NCI-H2196 (cell line): ENCODE measurements around the gene RNFT2.

Experiments
- DNase-seq: peaks from one replicate; lab custom pipeline; 2025; ENCODE audit not compliant: unreplicated experiment; lab: John Stamatoyannopoulos, UW

RNFT2 gene

DNA sequence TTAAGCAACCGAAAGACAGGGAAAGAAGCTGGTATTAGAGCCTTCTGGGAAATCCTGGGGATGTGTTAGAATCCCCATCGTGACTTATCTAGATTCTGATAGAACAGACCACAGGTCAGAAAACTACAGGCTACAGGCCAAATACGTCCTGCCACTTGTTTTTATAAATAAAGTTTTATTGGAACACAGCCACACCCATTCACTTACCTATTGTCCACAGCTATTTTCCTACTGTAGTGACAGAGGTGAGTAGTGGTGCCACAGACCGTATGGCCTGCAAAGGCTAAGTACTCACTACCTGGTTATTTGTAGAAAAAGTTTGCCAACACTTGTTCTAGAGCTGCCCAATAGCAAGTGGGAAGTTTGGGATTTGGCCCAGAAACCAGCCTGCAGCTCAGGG lies 89.3 kb downstream of the RNFT2 start:
- DNase-seq: no peak

DNA sequence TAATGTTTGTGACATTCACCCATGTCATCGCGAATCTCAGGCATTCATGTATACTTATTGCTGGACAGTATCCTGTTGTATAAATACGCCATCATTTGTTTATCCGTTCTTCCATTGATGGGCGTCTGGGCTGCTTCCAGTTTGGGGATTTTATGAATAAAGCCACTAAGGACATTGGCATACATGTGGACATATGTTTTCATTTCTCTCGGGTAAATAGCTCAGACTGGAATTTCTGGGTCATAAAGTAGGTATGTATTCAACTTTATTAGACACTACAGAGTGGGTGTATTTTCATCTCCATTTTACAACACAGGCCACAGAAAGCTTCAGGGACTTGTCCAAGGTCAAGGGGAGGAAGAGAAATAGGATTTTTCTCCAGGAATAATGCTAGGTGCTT lies 94.2 kb downstream of the RNFT2 start:
- no peak for DNase-seq

DNA sequence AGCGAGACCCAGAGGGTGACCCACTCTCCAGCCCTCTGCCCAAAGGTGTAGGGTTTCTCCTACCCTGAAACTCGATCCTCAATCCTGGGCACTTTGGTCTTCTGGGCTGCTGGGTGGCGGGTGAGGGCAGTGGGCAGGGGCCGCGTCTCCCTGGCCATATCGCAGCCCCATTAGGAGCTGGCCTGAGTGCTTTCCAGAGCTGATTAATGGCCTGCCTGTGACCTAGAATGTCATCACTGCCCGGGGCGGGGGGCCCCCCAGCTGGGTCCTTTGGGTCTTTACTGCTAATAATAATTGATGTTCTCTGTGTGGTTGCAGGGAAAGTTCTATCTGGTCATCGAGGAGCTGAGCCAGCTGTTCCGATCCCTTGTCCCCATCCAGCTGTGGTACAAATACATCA lies 95.4 kb downstream of the RNFT2 start:
- DNase-seq: no peak

- DNase-seq: no peak
These were observed 97.4 kb downstream of the RNFT2 start for GRCh38 chr12:116835484-116835883.

GRCh38 chr12:116837097-116837496 lies 99.0 kb downstream of the RNFT2 start:
- DNase-seq: no peak

DNA sequence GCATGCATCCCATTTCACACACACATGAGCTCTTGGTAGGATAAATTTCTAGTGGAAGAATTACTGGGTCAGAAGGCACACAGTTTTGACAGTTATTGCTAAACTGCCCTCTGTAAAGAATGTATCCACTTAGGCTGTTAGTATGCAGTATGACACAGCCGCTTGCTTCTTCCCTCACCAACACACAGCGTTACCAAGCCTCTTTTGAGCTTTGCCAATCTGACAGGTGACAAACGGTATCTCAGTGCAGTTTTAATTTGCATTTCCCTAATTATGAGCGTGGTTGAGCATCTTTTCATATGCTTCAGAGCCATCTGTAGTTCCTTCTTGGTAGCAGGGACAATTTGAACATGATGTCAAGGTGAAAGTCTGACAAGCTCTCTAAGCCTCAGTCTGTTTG lies 100.2 kb downstream of the RNFT2 start:
- DNase-seq: no peak

- DNase-seq: no peak
These were observed 101.2 kb downstream of the RNFT2 start for GRCh38 chr12:116839287-116839830.

GRCh38 chr12:116843085-116843484 lies 105.0 kb downstream of the RNFT2 start:
- no peak for DNase-seq

- DNase-seq: no peak
These were observed 111.1 kb downstream of the RNFT2 start for GRCh38 chr12:116849216-116849615.

- DNase-seq: no peak
These were observed 114.2 kb downstream of the RNFT2 start for GRCh38 chr12:116852303-116852702.

GRCh38 chr12:116853507-116853906 lies 115.4 kb downstream of the RNFT2 start:
- DNase-seq: no peak

DNA sequence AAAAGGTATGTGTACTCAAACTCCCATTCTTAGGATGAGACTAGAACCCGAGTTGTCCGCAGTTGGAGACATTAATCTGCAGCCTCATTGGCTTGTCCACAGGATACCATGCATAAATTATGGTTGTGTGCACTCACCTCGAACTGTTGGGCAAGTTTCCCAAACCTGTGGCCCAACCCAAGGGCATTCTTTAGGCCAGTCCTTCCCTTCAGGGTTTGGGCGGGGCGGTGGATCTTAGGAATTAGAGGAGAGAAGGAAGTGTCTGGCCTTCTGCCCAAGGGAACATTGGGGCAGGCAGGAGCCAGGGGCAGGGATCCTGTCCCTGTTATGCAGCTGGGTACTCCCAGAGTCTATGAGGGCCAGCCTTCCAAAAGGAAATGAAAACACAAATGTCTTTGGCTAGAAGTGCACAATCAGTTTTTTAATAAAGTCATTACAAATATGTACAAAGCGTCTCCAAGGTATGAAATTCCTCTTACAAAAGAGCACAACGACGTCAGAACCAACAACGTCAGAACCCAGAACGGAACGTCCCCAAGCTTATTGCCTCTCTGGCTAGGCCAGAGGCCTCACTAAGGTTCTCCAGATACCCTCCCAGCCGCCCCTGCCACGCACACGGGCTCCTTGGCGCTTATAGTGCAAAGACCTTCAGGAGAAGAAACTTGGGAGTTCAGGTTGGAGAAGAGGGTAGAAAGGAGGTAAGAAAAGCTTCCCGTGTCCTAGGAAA lies 117.8 kb downstream of the RNFT2 start:
- DNase-seq: no peak

DNA sequence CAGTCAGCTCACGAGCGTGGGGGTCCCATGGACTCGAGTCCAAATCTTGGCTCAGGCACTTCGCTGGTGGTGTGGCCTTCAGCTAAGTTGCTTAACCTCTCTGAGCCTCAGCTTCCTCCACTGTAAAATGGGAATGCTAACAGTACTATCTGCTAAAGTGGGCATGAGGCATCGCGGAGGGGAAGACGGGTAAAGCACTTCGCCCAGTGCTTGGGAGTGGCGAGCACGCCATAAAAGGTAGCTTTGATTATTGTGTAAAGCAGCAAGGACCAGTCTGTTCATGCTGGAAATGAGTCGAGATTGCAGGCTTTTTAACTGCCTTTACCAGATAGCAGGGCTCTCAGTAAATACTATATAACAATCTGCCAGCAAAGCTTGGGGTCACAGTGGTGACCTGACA lies 118.6 kb downstream of the RNFT2 start:
- no peak for DNase-seq

- no peak for DNase-seq
These were observed 121.0 kb downstream of the RNFT2 start for GRCh38 chr12:116859079-116859478.

DNA sequence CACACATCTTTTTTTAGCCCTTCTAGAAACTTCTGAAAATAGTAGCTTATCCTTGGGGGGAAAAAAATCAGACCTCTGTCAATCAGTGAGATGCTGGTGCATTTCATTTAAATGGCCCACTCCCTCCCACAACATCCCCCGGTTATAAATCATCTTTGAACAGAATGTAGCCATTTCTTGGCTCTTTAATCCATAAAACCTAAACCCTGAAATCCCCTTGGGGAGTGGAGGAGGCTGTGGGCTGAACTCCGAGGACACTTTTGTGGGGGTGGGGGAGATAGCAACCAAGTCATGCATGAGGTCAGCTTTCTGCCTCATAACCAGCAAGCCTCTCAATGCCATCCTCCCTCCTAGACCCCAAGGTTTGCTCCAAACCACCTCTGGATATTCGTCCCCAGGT lies 122.1 kb downstream of the RNFT2 start:
- DNase-seq: no peak

GRCh38 chr12:116861320-116861719 lies 123.2 kb downstream of the RNFT2 start:
- DNase-seq: peak; percentile 63

DNA sequence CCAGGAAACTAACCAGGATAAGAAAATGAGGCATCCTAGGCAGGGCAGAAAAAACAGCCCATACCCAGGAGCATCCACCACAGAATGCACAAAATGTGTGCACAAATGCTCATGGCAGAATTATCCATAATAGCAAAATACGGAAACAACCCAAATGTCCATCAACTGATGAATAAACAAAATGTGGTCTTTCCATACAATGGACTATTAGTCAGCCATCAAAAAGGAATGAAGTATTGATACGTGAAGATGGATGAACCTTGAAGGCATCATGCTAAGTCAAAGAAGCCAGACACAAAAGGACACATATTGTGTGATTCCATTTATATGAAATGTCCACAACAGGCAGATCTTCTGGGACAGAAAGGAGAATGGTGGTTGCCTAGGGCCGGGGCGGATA lies 124.1 kb downstream of the RNFT2 start:
- DNase-seq: no peak

DNA sequence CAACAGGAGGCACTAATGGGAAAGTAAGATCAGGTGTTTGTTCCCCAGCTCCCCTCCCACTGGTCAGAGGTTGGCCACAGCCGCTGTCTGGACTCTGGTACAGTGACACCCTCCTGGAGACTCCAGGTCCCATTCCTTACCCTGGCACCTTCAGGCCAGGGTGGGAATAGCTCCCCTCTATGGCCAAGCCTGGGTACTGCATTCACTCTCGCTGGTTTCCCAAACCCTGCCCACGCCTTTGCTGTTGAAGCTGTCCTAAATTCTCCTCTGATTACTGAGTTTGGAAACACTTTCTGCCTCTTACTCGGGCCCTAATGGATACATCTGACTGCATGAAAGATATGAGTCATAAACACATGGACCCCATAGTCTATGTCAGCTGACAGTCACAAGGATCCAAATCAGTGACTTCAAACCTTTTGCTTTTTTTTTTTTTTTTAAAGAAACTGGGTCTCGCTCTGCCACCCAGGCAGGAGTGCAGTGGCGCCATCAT lies 125.2 kb downstream of the RNFT2 start:
- DNase-seq: peak; percentile 12

DNA sequence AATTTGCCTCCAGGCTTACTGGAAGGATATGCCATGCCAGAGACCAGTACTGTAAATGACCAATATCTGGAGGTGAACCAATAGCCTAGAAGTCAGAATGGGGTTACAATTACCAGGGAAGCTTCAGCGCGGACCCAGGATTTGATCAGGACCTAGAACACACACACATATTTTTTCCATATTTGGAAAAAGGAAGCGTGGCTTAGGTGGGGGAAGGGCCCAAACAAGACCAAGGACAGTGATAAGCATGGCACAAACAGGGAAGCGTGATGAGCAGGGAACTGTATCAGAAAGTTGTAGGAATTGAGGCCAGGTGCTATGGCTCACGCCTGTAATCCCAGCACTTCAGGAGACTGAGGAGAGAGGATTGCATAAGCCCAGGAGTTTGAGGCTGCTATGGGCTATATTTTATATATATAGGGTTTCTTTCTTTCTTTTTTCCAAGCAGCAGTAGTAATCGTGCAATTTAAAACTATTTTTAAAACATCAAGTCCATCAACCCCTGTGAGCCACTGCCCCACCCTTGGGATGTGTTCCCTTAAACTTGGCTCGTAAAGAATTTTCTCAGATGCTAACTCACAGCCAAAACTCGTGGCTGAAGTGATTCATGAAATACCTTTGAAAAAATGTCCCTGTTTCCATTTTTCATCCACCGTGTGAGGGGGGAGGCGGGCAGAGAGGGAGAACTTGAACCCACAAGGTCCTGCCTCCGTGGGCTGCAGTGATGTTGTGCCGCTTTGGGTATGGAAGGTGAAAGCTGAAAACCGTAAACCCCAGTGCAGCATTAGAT lies 126.5 kb downstream of the RNFT2 start:
- DNase-seq: no peak

DNA sequence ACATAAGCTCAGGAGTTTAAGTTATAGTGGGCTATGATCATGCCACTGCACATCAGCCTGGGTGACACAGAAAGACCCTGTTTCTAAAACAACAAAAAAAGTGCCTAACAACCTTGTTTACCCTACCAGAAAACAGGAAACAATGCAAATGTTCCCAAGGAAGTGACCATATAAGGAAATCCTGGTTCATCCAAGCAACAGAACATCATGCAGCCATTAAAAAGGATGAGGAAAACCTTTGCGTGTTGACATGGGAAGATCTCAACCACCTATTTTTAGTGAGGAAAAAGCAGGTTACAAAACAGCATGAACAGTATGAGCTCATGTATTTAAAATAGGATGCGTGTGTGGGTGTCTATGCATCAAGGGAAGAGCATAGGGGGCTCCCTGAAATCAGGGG lies 129.4 kb downstream of the RNFT2 start:
- no peak for DNase-seq

DNA sequence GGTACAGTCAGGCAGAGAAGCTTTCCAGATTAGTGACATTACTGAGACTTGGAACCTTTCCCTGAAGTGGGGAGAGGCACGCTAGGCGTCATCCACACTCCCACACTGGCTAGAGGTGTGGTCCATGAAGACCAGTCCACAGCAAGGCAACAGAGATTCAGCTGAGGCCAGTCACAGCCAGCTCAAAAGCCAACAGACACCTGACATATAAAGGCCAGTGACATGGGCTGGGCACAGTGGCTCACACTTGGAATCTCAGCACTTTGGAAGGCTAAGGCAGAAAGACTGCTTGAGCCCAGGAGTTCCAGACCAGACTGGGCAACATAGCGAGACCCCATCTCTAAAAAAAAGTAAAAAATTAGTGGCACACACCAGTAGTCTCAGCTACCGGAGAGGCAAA lies 132.2 kb downstream of the RNFT2 start:
- DNase-seq: no peak

DNA sequence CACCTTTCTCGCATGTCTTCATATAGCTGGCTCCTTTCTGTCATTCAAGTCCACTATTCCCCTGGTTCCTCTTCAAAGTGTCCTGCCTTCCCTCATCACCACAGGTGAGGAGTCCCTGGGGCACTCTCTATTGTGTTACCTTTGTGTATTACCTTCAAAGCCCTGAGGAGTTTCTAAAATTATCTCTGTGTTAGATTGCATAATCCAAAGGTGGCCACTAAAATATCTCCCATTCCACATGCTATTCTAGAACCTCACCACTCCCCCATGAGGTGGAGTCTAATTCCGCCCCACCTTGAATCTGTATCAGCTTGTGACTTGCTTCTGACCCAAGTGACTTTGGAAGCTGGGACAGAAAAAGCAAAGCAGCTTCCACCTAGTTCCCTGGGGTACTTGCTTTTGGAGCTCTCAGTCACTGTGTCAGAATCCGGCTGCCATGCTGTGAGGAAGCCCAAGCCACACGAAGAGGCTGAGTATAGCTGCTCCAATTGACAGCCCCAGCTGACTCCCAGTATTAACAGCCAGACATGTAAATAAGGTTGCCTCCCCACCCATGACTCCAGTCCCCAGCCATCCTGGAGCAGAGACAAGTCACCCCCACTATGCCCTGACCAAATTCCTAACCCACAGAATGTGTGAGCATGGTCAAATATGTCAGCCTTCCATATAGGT lies 136.3 kb downstream of the RNFT2 start:
- no peak for DNase-seq
